Lower leg skin (tissue), 3 donors: Measurements from ENCODE around the gene PREX1.

ENCODE experiments used
- CTCF ChIP-seq, 3 donors: fragments of 450-650 bp; IDR thresholded peaks; one replicate each; pipeline ENCODE4 v1.5.1; 2016; ENCODE audit warnings: antibody characterized with exemption in 3 of 3, mild to moderate bottlenecking in 3 of 3, moderate library complexity in 2 of 3
- POLR2A ChIP-seq, 2 donors: fragments of 450-650 bp; IDR thresholded peaks; one replicate each; pipeline ENCODE4 v1.6.1; 2016 to 2017; ENCODE audit warnings: antibody characterized with exemption in 2 of 2, mild to moderate bottlenecking in 1 of 2, moderate library complexity in 1 of 2

DNA sequence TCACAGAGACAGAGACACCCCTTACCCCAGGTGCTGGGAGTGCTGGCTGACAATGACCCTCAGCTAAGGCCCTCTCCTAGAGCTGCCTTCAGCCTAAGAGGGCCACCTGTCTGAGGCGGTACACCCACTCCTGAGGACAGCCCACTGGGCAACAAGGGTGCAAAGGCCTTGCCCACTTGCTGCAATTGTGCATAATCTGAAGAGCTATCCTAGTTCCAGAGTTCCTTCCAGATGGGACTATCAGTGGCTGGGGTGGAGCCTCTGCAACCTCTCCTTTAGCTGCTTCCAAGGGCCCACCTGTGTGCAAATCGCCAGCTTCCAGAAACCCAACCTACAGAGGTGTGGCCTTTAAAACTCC is 87.5 kb downstream of the PREX1 start:
- no peak for TF ChIP-seq CTCF (IDR thresholded peaks at IDR 0.05)
- TF ChIP-seq POLR2A (IDR thresholded peaks at IDR 0.05): no peak
